K562 (cell line): ENCODE data around the gene UMODL1. TPM values are rescaled to one million over a fixed set of nuclear protein-coding genes. Genes with fewer than 3 reads are reported as not detected.

Experiments
- ATAC-seq: fragments of 200-7000 bp; cut with Tn5 transposase; 3 replicates; pipeline ENCODE4 v1.9.1; 2020; ENCODE audit warnings: moderate library complexity
- BruUV-seq: library from RNA; stranded (reverse); fragments of 400-500 nt; replicated peaks from 2 replicates; lab custom pipeline; 2021; lab: Mats Ljungman, UMichigan
- CTCF ChIA-PET: fragments of 300-600 bp; formaldehyde crosslinking; extraction: SDS; loops from one replicate; lab custom pipeline; 2021; ENCODE audit warnings: low intra/inter-chr PET ratio; lab: Yijun Ruan, JAX
- POLR2A ChIA-PET: fragments of 300-600, 350-650 bp; sonication (Branson Sonifier 250); formaldehyde crosslinking; extraction: SDS; loops from one replicate; lab custom pipeline; 2021; ENCODE audit warnings: antibody characterized with exemption, inconsistent platforms; lab: Yijun Ruan, JAX
- DNase-seq, 4 experiments: peaks; one replicate each; pipeline versions ENCODE4 v3.0.0 to v3.0.0-alpha.2; 2011 to 2018; ENCODE audit warnings: low spot score in 3 of 4, mixed read lengths in 3 of 4; ENCODE audit errors: extremely low read depth in 1 of 4
- FAIRE-seq: peaks from 2 replicates; lab custom pipeline; 2011; peaks lifted over from hg19 to GRCh38; lab: Jason Lieb, UNC
- H2AFZ ChIP-seq: 2 replicates; pipeline ENCODE4 v1.6.0; 2011; ENCODE audit warnings: low read depth, low read length, control low read depth, inconsistent platforms
- H3K27ac ChIP-seq: fragments of 200-600 bp; 3 replicates; pipeline ENCODE4 v1.8.0; 2011; ENCODE audit warnings: low read depth, mild to moderate bottlenecking, control low read depth, inconsistent platforms, low read length, moderate library complexity, mixed read lengths; ENCODE audit errors: extremely low read depth
- H3K27me3 ChIP-seq, 2 experiments: fragments of 300-600 bp in 1 of 2; 2 replicates in 1 of 2; 3 replicates in 1 of 2; pipeline versions ENCODE4 v1.6.0 to v1.8.0; 2011; ENCODE audit warnings: inconsistent platforms in 2 of 2, low read length in 2 of 2, mild to moderate bottlenecking in 1 of 2, mixed read lengths in 1 of 2, moderate library complexity in 1 of 2; ENCODE audit not compliant: control insufficient read depth in 2 of 2, insufficient read depth in 2 of 2
- H3K36me3 ChIP-seq: fragments of 300-600 bp; 3 replicates; pipeline ENCODE4 v1.8.0; 2011; ENCODE audit warnings: mild to moderate bottlenecking, low read length, inconsistent platforms; ENCODE audit not compliant: control insufficient read depth, insufficient read depth
- H3K4me1 ChIP-seq, 2 experiments: fragments of 200-600 bp in 1 of 2; replicated peaks in 1 of 2; 2 replicates in 1 of 2; 3 replicates in 1 of 2; pipeline versions ENCODE4 v1.5.1 to v1.8.0; 2011; ENCODE audit warnings: inconsistent platforms in 2 of 2, low read length in 2 of 2, mild to moderate bottlenecking in 1 of 2, mixed read lengths in 1 of 2, moderate library complexity in 1 of 2; ENCODE audit not compliant: control insufficient read depth in 2 of 2, insufficient read depth in 2 of 2
- H3K4me2 ChIP-seq: 2 replicates; pipeline ENCODE4 v1.6.1; 2011; ENCODE audit warnings: low read length, control low read depth, inconsistent platforms, mixed read lengths; ENCODE audit not compliant: insufficient read depth
- H3K4me3 ChIP-seq: fragments of 200-600 bp; sonication (generic), shearing (Covaris generic); 2 replicates; pipeline ENCODE4 v1.5.1; 2016; ENCODE audit warnings: control low read depth, inconsistent platforms
- H3K79me2 ChIP-seq: fragments of 200-600 bp; 3 replicates; pipeline ENCODE4 v1.8.0; 2011; ENCODE audit warnings: low read length, inconsistent platforms; ENCODE audit not compliant: control insufficient read depth, insufficient read depth
- H3K9ac ChIP-seq, 2 experiments: 2 replicates each; pipeline versions ENCODE4 v1.6.0 to v1.6.1; 2011; ENCODE audit warnings: low read depth in 2 of 2, low read length in 2 of 2, control low read depth in 1 of 2, inconsistent platforms in 1 of 2, mild to moderate bottlenecking in 1 of 2, mixed read lengths in 1 of 2; ENCODE audit not compliant: insufficient read depth in 1 of 2
- H3K9me1 ChIP-seq: one replicate; pipeline ENCODE4 v1.6.0; 2011; ENCODE audit warnings: inconsistent platforms, mild to moderate bottlenecking, low read length, moderate library complexity; ENCODE audit not compliant: control insufficient read depth, insufficient read depth
- H3K9me3 ChIP-seq: replicated peaks from 2 replicates; pipeline ENCODE4 v1.5.1; 2011; ENCODE audit warnings: low read depth, low read length, inconsistent platforms; ENCODE audit not compliant: control insufficient read depth, insufficient read depth
- H4K20me1 ChIP-seq: replicated peaks from 2 replicates; pipeline ENCODE4 v1.6.1; 2011; ENCODE audit warnings: low read length, inconsistent platforms, mixed read lengths; ENCODE audit not compliant: control insufficient read depth, insufficient read depth
- ARHGAP35 ChIP-seq: fragments of 450-650 bp; IDR thresholded peaks from 2 replicates; pipeline ENCODE4 v1.6.1; 2018; ENCODE audit not compliant: partially characterized antibody
- DDX20 ChIP-seq: fragments of 450-650 bp; IDR thresholded peaks from 2 replicates; pipeline ENCODE4 v1.6.1; 2016; ENCODE audit warnings: missing genetic modification characterization, low read depth, mild to moderate bottlenecking, missing compliant biosample characterization, moderate library complexity
- ELF1 ChIP-seq: fragments of 200-800 bp; sonication (Bioruptor generic); IDR thresholded peaks from 2 replicates; pipeline ENCODE4 v1.6.1; 2016; ENCODE audit warnings: missing genetic modification characterization, missing compliant biosample characterization
- FUS ChIP-seq: fragments of 200-400 bp; formaldehyde crosslinking; optimal IDR thresholded peaks from 2 replicates; pipeline ENCODE3; 2017; ENCODE audit warnings: low read depth, low read length
- GATA2 ChIP-seq: sonication (generic); formaldehyde crosslinking; IDR thresholded peaks from 2 replicates; pipeline ENCODE4 v1.4.0; 2020; ENCODE audit warnings: mild to moderate bottlenecking, missing genetic modification reagents
- KDM5B ChIP-seq: fragments of 200-600 bp; sonication (generic); IDR thresholded peaks from 2 replicates; pipeline ENCODE4 v1.6.1; 2012; ENCODE audit warnings: low read depth, mild to moderate bottlenecking, moderate library complexity, low read length, control low read depth, inconsistent platforms; ENCODE audit not compliant: insufficient replicate concordance
- KLF16 ChIP-seq: IDR thresholded peaks from 2 replicates; pipeline ENCODE4 v1.6.1; 2016; ENCODE audit warnings: antibody characterized with exemption
- MEIS2 ChIP-seq: fragments of 450-650 bp; IDR thresholded peaks from 2 replicates; pipeline ENCODE4 v1.6.1; 2014; ENCODE audit warnings: mild to moderate bottlenecking; ENCODE audit not compliant: partially characterized antibody
- PCBP1 ChIP-seq: fragments of 200-400 bp; formaldehyde crosslinking; IDR thresholded peaks from 2 replicates; pipeline ENCODE4 v1.6.1; 2018; ENCODE audit warnings: mild to moderate bottlenecking, low read depth, low read length; ENCODE audit not compliant: poor library complexity, severe bottlenecking
- XRCC5 ChIP-seq: fragments of 200-400 bp; formaldehyde crosslinking; IDR thresholded peaks from 2 replicates; pipeline ENCODE4 v1.6.1; 2017; ENCODE audit warnings: low read depth, mild to moderate bottlenecking, low read length
- ZFP30 ChIP-seq: fragments of 250-450 bp; sonication (Bioruptor Pico); IDR thresholded peaks from 2 replicates; pipeline ENCODE4 v1.8.0; 2022; ENCODE audit warnings: moderate library complexity, mild to moderate bottlenecking, inconsistent platforms, borderline replicate concordance
- ZFPM2 ChIP-seq: fragments of 250-450 bp; sonication (Bioruptor Pico); IDR thresholded peaks from 2 replicates; pipeline ENCODE4 v1.5.1; 2022; ENCODE audit warnings: mild to moderate bottlenecking
- ZNF140 ChIP-seq: fragments of 250-450 bp; sonication (Bioruptor Pico); IDR thresholded peaks from 2 replicates; pipeline ENCODE4 v1.8.0; 2021; ENCODE audit warnings: moderate library complexity, mild to moderate bottlenecking, inconsistent platforms
- ZNF174 ChIP-seq: fragments of 250-450 bp; sonication (Bioruptor Pico); IDR thresholded peaks from 2 replicates; pipeline ENCODE4 v1.4.0; 2020; ENCODE audit warnings: mild to moderate bottlenecking
- WGBS: fragments of 100-300 bp; shearing (Covaris generic); methylation state at CpG from one replicate; pipeline ENCODE4 v1.1.6; 2016; ENCODE audit warnings: low coverage, mixed read lengths; ENCODE audit not compliant: insufficient coverage; ENCODE audit errors: missing lambda C conversion rate; 5-methylcytosine and 5-hydroxymethylcytosine counted together
- in situ Hi-C: fragments of 300-500 bp; cut with MboI; formaldehyde crosslinking; loops from 4 replicates; pipeline ENCODE4 v1.15.0; 2018; ENCODE audit warnings: inconsistent platforms, mixed read lengths
- intact Hi-C: fragments of 100-400 bp; cut with micrococcal nuclease; formaldehyde crosslinking; loops from 2 replicates; pipeline ENCODE4 v1.14.2; 2022
- polyA plus RNA-seq, 8 experiments: library from polyadenylated mRNA; depleted of rRNA in 4 of 8; stranded (reverse) in 5 of 8; unstranded in 3 of 8; fragments of >200 nt; fragmentation: Nextera tagmentation in 2 of 8; fragmentation: Illumina TruSeq in 1 of 8; extraction: Ambion mirVana in 2 of 8; extraction: Trizol in 1 of 8; gene quantifications; 2 replicates each; pipeline versions ENCODE4 v1.2.1 to v1.2.3, GENCODE V29; 2011 to 2014; ENCODE audit warnings: inconsistent platforms in 1 of 8, missing spikeins in 1 of 8
- total RNA-seq, 7 experiments: library from RNA; depleted of rRNA in 6 of 7; stranded (reverse); fragments of >200 nt in 6 of 7; fragmentation: Illumina TruSeq in 2 of 7; extraction: Trizol in 2 of 7; gene quantifications; 2 replicates each; pipeline versions ENCODE4 v1.2.1 to v1.2.3, GENCODE V29; 2011 to 2021; ENCODE audit warnings: low replicate concordance in 1 of 7
- TF ChIP-seq, protein P1 (sequence below), 2 experiments: IDR thresholded peaks in 1 of 2; conservative IDR thresholded peaks in 1 of 2; 2 replicates each; pipeline ENCODE4 v1.6.1; 2016; ENCODE audit warnings: low read depth in 2 of 2, mild to moderate bottlenecking in 1 of 2, missing compliant biosample characterization in 1 of 2, missing genetic modification characterization in 1 of 2, moderate library complexity in 1 of 2
- TF ChIP-seq, protein P2 (sequence below): fragments of 450-650 bp; IDR thresholded peaks from 2 replicates; pipeline ENCODE4 v1.6.1; 2016; ENCODE audit warnings: missing biosample characterization, missing genetic modification characterization

The UMODL1 gene
- total and polyA plus RNA-seq, 9 of the 15 experiments (the other 6 are each of a cell fraction or from before 2014, with no cell fraction given) = not detected

DNA sequence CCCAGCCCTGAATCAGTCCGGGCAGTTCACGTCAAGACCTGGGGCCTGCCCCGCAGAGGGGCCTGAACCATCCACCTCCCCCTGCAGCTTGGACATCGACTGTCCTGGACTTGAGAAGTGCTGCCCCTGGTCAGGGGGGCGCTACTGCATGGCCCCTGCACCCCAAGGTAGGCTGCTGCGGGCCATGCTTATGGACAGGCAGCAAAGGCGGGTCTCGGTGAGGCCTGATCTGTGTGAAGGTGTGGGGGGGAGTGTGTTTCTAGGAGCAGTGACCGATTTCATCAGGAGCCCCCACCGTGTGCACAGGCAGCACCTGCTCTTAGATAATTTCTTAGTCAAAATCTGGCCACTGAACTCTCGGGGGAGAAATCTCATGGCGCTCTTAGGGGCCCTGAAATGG is 13.0 kb downstream of the UMODL1 start (continued):
- TF ChIP-seq, protein P1, sequence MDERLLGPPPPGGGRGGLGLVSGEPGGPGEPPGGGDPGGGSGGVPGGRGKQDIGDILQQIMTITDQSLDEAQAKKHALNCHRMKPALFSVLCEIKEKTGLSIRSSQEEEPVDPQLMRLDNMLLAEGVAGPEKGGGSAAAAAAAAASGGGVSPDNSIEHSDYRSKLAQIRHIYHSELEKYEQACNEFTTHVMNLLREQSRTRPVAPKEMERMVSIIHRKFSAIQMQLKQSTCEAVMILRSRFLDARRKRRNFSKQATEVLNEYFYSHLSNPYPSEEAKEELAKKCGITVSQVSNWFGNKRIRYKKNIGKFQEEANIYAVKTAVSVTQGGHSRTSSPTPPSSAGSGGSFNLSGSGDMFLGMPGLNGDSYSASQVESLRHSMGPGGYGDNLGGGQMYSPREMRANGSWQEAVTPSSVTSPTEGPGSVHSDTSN (CRISPR knock-in tag; IDR thresholded peaks at IDR 0.05; ENCODE audit: low read depth) = no peak
- TF ChIP-seq, protein P1 (tag; conservative IDR thresholded peaks at IDR 0.05; ENCODE audit: low read depth) = no peak
- no peak for TF ChIP-seq ARHGAP35
- TF ChIP-seq, all 486 proteins: peak for 0

DNA sequence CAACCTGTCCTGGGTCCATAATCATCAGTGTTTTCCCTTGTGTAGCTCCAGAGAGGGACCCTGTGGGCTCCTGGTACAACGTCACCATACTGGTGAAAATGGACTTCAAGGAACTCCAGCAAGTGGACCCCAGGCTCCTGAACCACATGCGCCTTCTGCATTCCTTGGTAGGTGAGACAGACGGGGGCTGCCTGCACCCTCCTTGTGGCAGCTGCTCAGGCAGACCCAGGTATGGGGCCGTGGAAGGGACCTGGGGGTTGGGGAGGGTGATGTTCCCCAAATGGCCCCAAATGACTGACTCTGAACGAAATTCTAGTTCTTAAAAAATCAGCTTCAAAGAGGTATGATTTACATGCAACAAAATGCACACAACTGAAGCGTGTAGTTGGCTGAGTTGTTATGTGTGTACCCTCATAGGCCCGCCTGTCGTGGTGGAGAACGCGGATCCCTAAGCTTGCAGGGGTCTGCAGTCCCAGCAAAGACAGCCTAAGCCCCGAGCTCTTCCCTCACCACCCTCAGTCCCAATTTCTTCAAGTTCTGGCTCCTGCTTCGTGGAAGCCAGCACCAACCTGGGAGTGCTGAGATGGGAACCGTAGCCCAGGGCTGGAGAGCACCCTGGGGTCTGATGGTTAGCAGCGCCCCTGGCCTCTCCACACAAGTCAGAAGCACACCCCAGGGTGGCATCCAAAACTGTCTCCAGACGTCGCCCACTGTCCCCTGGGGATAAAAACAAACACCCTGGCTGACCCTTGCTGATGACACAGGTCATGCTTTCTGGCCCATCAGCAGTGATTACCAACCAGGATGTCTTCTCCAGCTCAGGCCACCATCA is 14.3 kb downstream of the UMODL1 start:
- no peak overlapping the region for H3K4me2 ChIP-seq
- no peaks in the 10 kb centered on the region for H3K79me2 ChIP-seq
- BruUV-seq = no TSS peak
- under 1% methylated on average over 16 of the region's 16 CpGs for WGBS
- H4K20me1 ChIP-seq = peaks cover 13% of the 10 kb centered on the region; the same call in 1 of the 2 replicates
- H3K27ac ChIP-seq = no peak overlapping the region
- H2AFZ ChIP-seq = no peak overlapping the region
- CTCF ChIA-PET = no interaction called here
- no peak for FAIRE-seq
- H3K36me3 ChIP-seq = no peaks in the 10 kb centered on the region
- intact Hi-C loops = loop anchor here (10.0 kb wide), 1 partner anchor 61 kb away; no protein-coding TSS in a partner anchor
- POLR2A ChIA-PET = interaction anchor here (0.8 kb wide), 1 partner anchor 16 kb away, joined by 3 read pairs; no protein-coding TSS in a partner anchor
- no peaks in the 10 kb centered on the region for H3K9me3 ChIP-seq
- H3K4me1 ChIP-seq = peaks cover 0 to 6% of the 10 kb centered on the region in 2 experiments; a peak in 1 of 5 replicates
- ATAC-seq = no peak
- no peak overlapping the region for H3K4me3 ChIP-seq
- no peak overlapping the region; a peak in 1 of 4 replicates for H3K9ac ChIP-seq
- H3K27me3 ChIP-seq = peaks cover 67 to 96% of the 10 kb centered on the region in 2 experiments
- DNase-seq = no peak
- in situ Hi-C loops = no loop called here
- no peaks in the 10 kb centered on the region for H3K9me1 ChIP-seq
- TF ChIP-seq, protein P2, sequence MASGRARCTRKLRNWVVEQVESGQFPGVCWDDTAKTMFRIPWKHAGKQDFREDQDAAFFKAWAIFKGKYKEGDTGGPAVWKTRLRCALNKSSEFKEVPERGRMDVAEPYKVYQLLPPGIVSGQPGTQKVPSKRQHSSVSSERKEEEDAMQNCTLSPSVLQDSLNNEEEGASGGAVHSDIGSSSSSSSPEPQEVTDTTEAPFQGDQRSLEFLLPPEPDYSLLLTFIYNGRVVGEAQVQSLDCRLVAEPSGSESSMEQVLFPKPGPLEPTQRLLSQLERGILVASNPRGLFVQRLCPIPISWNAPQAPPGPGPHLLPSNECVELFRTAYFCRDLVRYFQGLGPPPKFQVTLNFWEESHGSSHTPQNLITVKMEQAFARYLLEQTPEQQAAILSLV (tag) = no peak
- TF ChIP-seq GATA2 (CRISPR knock-in tag) (no peak), PCBP1 (no peak), DDX20 (tag) (no peak), ZNF174 (CRISPR knock-in tag) (no peak), ELF1 (tag) (no peak), FUS (no peak), XRCC5 (no peak), KLF16 (no peak), MEIS2 (no peak), KDM5B (no peak), ZFP30 (CRISPR knock-in tag) (no peak), ZNF140 (no peak), ZFPM2 (CRISPR knock-in tag) (no peak)
